ENCODE measurements around the gene LUC7L2.
A peak's percentile ranks its signal among the peaks of the same experiment; 100 is the strongest.
"Not testable (repeated sequence)": the region's sequence is repeated elsewhere in the genome, so short reads cannot be mapped to it uniquely, and the experiment has no call there.

Gene LUC7L2

GRCh38 chr7:139359366-139360209 lies at the start of gene LUC7L2:
TSS of gene LUC7L2 (plus strand) at chr7:139359894. CDS start at chr7:139360262, 368 bp downstream.
- peak; percentile 79 for DNase-seq (ENCODE audit: low spot score)

GRCh38 chr7:139317939-139318505 lies 41.7 kb upstream of the LUC7L2 start:
- DNase-seq (ENCODE audit: low spot score), result no peak

- no peak for DNase-seq (ENCODE audit: low spot score)
Observed at GRCh38 chr7:139321071-139321745, 38.5 kb upstream of the LUC7L2 start.

- not testable (repeated sequence) for DNase-seq (ENCODE audit: low spot score)
Observed at GRCh38 chr7:139324709-139325108, 35.0 kb upstream of the LUC7L2 start.

GRCh38 chr7:139328375-139328774 lies 31.3 kb upstream of the LUC7L2 start:
- DNase-seq (ENCODE audit: low spot score), result no peak

- DNase-seq (ENCODE audit: low spot score), result no peak
Observed at GRCh38 chr7:139329119-139329518, 30.6 kb upstream of the LUC7L2 start.

- DNase-seq (ENCODE audit: low spot score), result no peak
Observed at GRCh38 chr7:139330333-139331030, 29.2 kb upstream of the LUC7L2 start.

GRCh38 chr7:139332697-139333359 lies 26.9 kb upstream of the LUC7L2 start:
- DNase-seq (ENCODE audit: low spot score), result no peak

GRCh38 chr7:139333443-139333842 lies 26.3 kb upstream of the LUC7L2 start:
- DNase-seq (ENCODE audit: low spot score), result not testable (repeated sequence)

- no peak for DNase-seq (ENCODE audit: low spot score)
Observed at GRCh38 chr7:139334399-139335150, 25.1 kb upstream of the LUC7L2 start.

- DNase-seq (ENCODE audit: low spot score), result no peak
Observed at GRCh38 chr7:139339025-139339424, 20.7 kb upstream of the LUC7L2 start.

GRCh38 chr7:139339698-139340036 lies 20.0 kb upstream of the LUC7L2 start:
- no peak for DNase-seq (ENCODE audit: low spot score)

- peak; percentile 83 for DNase-seq (ENCODE audit: low spot score)
Observed at GRCh38 chr7:139340037-139340807, 19.5 kb upstream of the LUC7L2 start.

- no peak for DNase-seq (ENCODE audit: low spot score)
Observed at GRCh38 chr7:139340808-139341057, 19.0 kb upstream of the LUC7L2 start.

GRCh38 chr7:139341058-139341775 lies 18.5 kb upstream of the LUC7L2 start, which contains the start of gene FMC1:
TSS of gene FMC1 (plus strand) at chr7:139341337. CDS start at chr7:139341385, 48 bp downstream.
- peak; percentile 40 for DNase-seq (ENCODE audit: low spot score)

GRCh38 chr7:139341776-139342226 lies 17.9 kb upstream of the LUC7L2 start:
- DNase-seq (ENCODE audit: low spot score), result peak; percentile 75

GRCh38 chr7:139345042-139345441 lies 14.7 kb upstream of the LUC7L2 start:
- no peak for DNase-seq (ENCODE audit: low spot score)

GRCh38 chr7:139351027-139351426 lies 8.7 kb upstream of the LUC7L2 start:
- DNase-seq (ENCODE audit: low spot score), result no peak

- DNase-seq (ENCODE audit: low spot score), result no peak
Observed at GRCh38 chr7:139354729-139355128, 5.0 kb upstream of the LUC7L2 start.

- no peak for DNase-seq (ENCODE audit: low spot score)
Observed at GRCh38 chr7:139355320-139355719, 4.4 kb upstream of the LUC7L2 start.

All from HuH-7.5 (cell line).